ENCODE measurements around the gene FN3K. TPM values are rescaled to one million over a fixed set of nuclear protein-coding genes. Genes with fewer than 3 reads are reported as not detected.
"Not testable (repeated sequence)": the region's sequence is repeated elsewhere in the genome, so short reads cannot be mapped to it uniquely, and the experiment has no call there.

Gene FN3K
- polyA plus RNA-seq, 3 donors = 0.15 TPM; not detected in 2

DNA sequence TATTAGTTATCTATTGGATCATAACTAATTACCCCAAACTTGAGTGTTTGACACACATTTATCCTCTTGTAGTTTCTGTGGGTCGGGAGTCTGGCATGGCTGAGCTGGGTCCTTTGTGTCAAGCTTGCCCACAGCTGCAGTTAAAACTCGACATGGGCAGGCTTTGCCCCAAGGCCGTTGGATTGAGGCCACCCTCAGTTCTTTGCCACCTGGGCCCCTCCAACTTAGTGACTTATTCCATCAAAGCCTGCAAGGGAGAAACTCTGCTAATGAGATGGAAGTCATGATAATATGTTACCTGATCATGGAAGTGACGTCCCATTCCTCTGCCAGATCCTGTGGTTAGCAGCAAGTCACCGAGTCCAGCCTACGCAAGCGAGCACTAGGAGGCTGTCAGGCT lies 33.6 kb downstream of the FN3K start:
- Mint-ChIP-seq H3K27me3 (ENCODE audit: low read depth in 3 of 3) (peaks cover 0 to 3% (median 0%) of the 10 kb centered on the region in 3 donors), H3K9me3 (peaks cover 0 to 6% (median 0%) of the 10 kb centered on the region in 7 donors), H3K4me1 (peaks cover 3% of the 10 kb centered on the region), H3K27ac (no peak overlapping the region), H3K4me3 (no peak overlapping the region), H3K36me3 (peaks cover 53 to 80% of the 10 kb centered on the region in 2 donors)
- intact Hi-C loops (cut with micrococcal nuclease) = no loop called here
- no peaks in the 10 kb centered on the region for H3K27me3 ChIP-seq (ENCODE audit: control insufficient read depth in 2 of 2, insufficient read depth in 2 of 2, low read length in 2 of 2)
- TF ChIP-seq, protein P1, sequence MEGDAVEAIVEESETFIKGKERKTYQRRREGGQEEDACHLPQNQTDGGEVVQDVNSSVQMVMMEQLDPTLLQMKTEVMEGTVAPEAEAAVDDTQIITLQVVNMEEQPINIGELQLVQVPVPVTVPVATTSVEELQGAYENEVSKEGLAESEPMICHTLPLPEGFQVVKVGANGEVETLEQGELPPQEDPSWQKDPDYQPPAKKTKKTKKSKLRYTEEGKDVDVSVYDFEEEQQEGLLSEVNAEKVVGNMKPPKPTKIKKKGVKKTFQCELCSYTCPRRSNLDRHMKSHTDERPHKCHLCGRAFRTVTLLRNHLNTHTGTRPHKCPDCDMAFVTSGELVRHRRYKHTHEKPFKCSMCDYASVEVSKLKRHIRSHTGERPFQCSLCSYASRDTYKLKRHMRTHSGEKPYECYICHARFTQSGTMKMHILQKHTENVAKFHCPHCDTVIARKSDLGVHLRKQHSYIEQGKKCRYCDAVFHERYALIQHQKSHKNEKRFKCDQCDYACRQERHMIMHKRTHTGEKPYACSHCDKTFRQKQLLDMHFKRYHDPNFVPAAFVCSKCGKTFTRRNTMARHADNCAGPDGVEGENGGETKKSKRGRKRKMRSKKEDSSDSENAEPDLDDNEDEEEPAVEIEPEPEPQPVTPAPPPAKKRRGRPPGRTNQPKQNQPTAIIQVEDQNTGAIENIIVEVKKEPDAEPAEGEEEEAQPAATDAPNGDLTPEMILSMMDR (IDR thresholded peaks at IDR 0.05) = no peak
- WGBS (ENCODE audit: insufficient coverage) = 100% methylated on average over 5 of the region's 7 CpGs
- no peaks in the 10 kb centered on the region for H3K9me3 ChIP-seq (replicated peaks in 1 of 2; ENCODE audit: control insufficient read depth in 1 of 2, insufficient read depth in 1 of 2, low read length in 2 of 2)
- H3K36me3 ChIP-seq (replicated peaks in 1 of 2; ENCODE audit: control insufficient read depth in 1 of 2, insufficient read depth in 2 of 2, low read length in 2 of 2) = peaks cover 20 to 55% of the 10 kb centered on the region in 2 donors
- H3K79me2 ChIP-seq (ENCODE audit: insufficient read depth, low read length) = no peaks in the 10 kb centered on the region
- no peak overlapping the region for H3K9ac ChIP-seq (ENCODE audit: insufficient read depth, low read length, poor library complexity, severe bottlenecking)
- no peaks in the 10 kb centered on the region for H3K4me1 ChIP-seq (ENCODE audit: control insufficient read depth in 1 of 2, insufficient read depth in 2 of 2, low read length in 2 of 2)
- no peak overlapping the region for H3K27ac ChIP-seq (ENCODE audit: low read depth in 1 of 2, low read length in 2 of 2)
- no peak for DNase-seq
- no peak overlapping the region for H3K4me3 ChIP-seq (replicated peaks in 1 of 3; ENCODE audit: low read depth in 2 of 3, low read length in 3 of 3)
- no peak overlapping the region for H3K4me2 ChIP-seq (replicated peaks; ENCODE audit: extremely low read depth, low read length, poor library complexity, severe bottlenecking)
- H4K20me1 ChIP-seq (ENCODE audit: insufficient read depth, low read length) = no peaks in the 10 kb centered on the region
- H2AFZ ChIP-seq (ENCODE audit: insufficient read depth, low read depth, low read length, poor library complexity, severe bottlenecking) = no peak overlapping the region

GRCh38 chr17:82772026-82772425 lies 36.6 kb downstream of the FN3K start:
- peaks cover 18 to 45% of the 10 kb centered on the region in 2 donors for H3K36me3 ChIP-seq (replicated peaks in 1 of 2; ENCODE audit: control insufficient read depth in 1 of 2, insufficient read depth in 2 of 2, low read length in 2 of 2)

DNA sequence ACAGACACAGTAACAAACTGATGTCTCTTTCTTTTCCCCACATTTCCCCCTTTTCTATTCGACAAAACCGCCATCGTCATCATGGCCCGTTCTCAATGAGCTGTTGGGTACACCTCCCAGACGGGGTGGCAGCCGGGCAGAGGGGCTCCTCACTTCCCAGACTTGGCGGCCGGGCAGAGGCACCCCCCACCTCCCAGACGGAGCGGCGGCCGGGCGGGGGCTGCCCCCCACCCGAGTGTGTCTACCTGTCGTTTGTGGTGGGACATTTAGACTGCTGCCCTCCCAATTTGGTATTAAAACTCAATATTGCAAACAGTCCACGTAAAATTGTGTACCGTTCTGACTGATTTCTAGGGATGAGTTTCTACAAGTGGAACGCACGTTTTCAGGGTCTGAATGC lies 39.0 kb downstream of the FN3K start:
- not testable (repeated sequence) for DNase-seq; H3K4me2 ChIP-seq (replicated peaks; ENCODE audit: extremely low read depth, low read length, poor library complexity, severe bottlenecking); H3K27ac Mint-ChIP-seq

More at GRCh38 chr17:82772026-82772425, 36.6 kb downstream of the FN3K start:
- H3K36me3 Mint-ChIP-seq = peaks cover 42 to 75% of the 10 kb centered on the region in 2 donors
- H3K4me1 Mint-ChIP-seq = peaks cover 7% of the 10 kb centered on the region
- WGBS (ENCODE audit: insufficient coverage) = 96% methylated on average over 3 of the region's 3 CpGs
- Histone ChIP-seq H3K4me2 (replicated peaks; ENCODE audit: extremely low read depth, low read length, poor library complexity, severe bottlenecking) (no peak overlapping the region), H3K4me3 (replicated peaks in 1 of 3; ENCODE audit: low read depth in 2 of 3, low read length in 3 of 3) (no peak overlapping the region), H3K27ac (ENCODE audit: low read depth in 1 of 2, low read length in 2 of 2) (no peak overlapping the region), H3K9me3 (replicated peaks in 1 of 2; ENCODE audit: control insufficient read depth in 1 of 2, insufficient read depth in 1 of 2, low read length in 2 of 2) (no peaks in the 10 kb centered on the region), H2AFZ (ENCODE audit: insufficient read depth, low read depth, low read length, poor library complexity, severe bottlenecking) (no peak overlapping the region), H3K27me3 (ENCODE audit: control insufficient read depth in 2 of 2, insufficient read depth in 2 of 2, low read length in 2 of 2) (no peaks in the 10 kb centered on the region), H3K4me1 (ENCODE audit: control insufficient read depth in 1 of 2, insufficient read depth in 2 of 2, low read length in 2 of 2) (peaks cover 0 to 5% of the 10 kb centered on the region in 2 donors), H3K9ac (ENCODE audit: insufficient read depth, low read length, poor library complexity, severe bottlenecking) (no peak overlapping the region), H4K20me1 (ENCODE audit: insufficient read depth, low read length) (no peaks in the 10 kb centered on the region), H3K79me2 (ENCODE audit: insufficient read depth, low read length) (no peaks in the 10 kb centered on the region)
- H3K27me3 Mint-ChIP-seq (ENCODE audit: low read depth in 3 of 3) = peaks cover 0 to 3% (median 0%) of the 10 kb centered on the region in 3 donors
- H3K27ac Mint-ChIP-seq = no peak overlapping the region
- TF ChIP-seq, protein P1 (IDR thresholded peaks at IDR 0.05) = no peak
- H3K4me3 Mint-ChIP-seq = no peak overlapping the region
- peaks cover 0 to 6% (median 0%) of the 10 kb centered on the region in 7 donors for H3K9me3 Mint-ChIP-seq
- intact Hi-C loops (cut with micrococcal nuclease) = loop anchor here (5.0 to 10.0 kb wide), 2 partner anchors 105 to 417 kb away; partner anchors contain the start of gene TEX19 (in 1 of the 2)
- DNase-seq = no peak

More for the DNA sequence above, 39.0 kb downstream of the FN3K start:
- H3K36me3 ChIP-seq (replicated peaks in 1 of 2; ENCODE audit: control insufficient read depth in 1 of 2, insufficient read depth in 2 of 2, low read length in 2 of 2) = peaks cover 4 to 27% of the 10 kb centered on the region in 2 donors
- not testable (repeated sequence) for H4K20me1 ChIP-seq (ENCODE audit: insufficient read depth, low read length); H3K27me3 ChIP-seq (ENCODE audit: control insufficient read depth in 2 of 2, insufficient read depth in 2 of 2, low read length in 2 of 2); H3K27me3 Mint-ChIP-seq (ENCODE audit: low read depth in 3 of 3); H3K27ac ChIP-seq (ENCODE audit: low read depth in 1 of 2, low read length in 2 of 2); H3K4me3 ChIP-seq (replicated peaks in 1 of 3; ENCODE audit: low read depth in 2 of 3, low read length in 3 of 3); H3K4me1 ChIP-seq (ENCODE audit: control insufficient read depth in 1 of 2, insufficient read depth in 2 of 2, low read length in 2 of 2); H2AFZ ChIP-seq (ENCODE audit: insufficient read depth, low read depth, low read length, poor library complexity, severe bottlenecking); H3K9me3 ChIP-seq (replicated peaks in 1 of 2; ENCODE audit: control insufficient read depth in 1 of 2, insufficient read depth in 1 of 2, low read length in 2 of 2); H3K79me2 ChIP-seq (ENCODE audit: insufficient read depth, low read length); H3K4me3 Mint-ChIP-seq; H3K9me3 Mint-ChIP-seq; H3K4me1 Mint-ChIP-seq; H3K9ac ChIP-seq (ENCODE audit: insufficient read depth, low read length, poor library complexity, severe bottlenecking)
- H3K36me3 Mint-ChIP-seq = peaks cover 29 to 60% of the 10 kb centered on the region in 2 donors
- intact Hi-C loops (cut with micrococcal nuclease) = loop anchor here (5.0 to 10.0 kb wide), 2 partner anchors 107 to 420 kb away; partner anchors contain the start of gene TEX19 (in 1 of the 2)
- WGBS (ENCODE audit: insufficient coverage) = 84% methylated on average over 7 of the region's 19 CpGs
